Neural progenitor cell (in vitro differentiated cells): ENCODE results near the gene CAVIN4.

Source experiments
- EZH2 ChIP-seq: fragments of 200-600 bp; sonication (generic); IDR thresholded peaks from 2 replicates; pipeline ENCODE4 v1.6.1; 2017; ENCODE audit warnings: antibody characterized with exemption, mild to moderate bottlenecking, moderate library complexity
- TF ChIP-seq, protein P1 (sequence below): fragments of 200-600 bp; sonication (generic); IDR thresholded peaks from 2 replicates; pipeline ENCODE4 v1.5.1; 2017; ENCODE audit warnings: antibody characterized with exemption, mild to moderate bottlenecking

DNA sequence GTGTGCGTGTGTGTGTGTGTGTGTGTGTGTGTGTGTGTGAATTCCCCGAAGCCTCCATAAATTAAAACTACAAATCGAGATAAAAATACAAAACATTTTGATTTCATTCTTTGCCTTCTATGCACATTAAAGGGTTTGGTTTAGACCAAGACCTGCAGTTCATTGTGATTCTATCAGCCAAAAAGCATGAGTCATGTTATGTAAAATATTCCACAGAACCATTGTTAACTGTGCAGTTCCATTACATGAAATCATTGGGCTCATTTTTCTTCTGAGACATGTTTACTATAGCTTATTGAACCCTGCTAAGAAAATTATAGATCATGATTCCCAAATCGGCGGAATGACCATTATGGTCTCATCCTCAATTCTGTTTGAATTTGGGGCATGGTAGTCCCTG is 11.7 kb downstream of the CAVIN4 start:
- TF ChIP-seq, protein P1, sequence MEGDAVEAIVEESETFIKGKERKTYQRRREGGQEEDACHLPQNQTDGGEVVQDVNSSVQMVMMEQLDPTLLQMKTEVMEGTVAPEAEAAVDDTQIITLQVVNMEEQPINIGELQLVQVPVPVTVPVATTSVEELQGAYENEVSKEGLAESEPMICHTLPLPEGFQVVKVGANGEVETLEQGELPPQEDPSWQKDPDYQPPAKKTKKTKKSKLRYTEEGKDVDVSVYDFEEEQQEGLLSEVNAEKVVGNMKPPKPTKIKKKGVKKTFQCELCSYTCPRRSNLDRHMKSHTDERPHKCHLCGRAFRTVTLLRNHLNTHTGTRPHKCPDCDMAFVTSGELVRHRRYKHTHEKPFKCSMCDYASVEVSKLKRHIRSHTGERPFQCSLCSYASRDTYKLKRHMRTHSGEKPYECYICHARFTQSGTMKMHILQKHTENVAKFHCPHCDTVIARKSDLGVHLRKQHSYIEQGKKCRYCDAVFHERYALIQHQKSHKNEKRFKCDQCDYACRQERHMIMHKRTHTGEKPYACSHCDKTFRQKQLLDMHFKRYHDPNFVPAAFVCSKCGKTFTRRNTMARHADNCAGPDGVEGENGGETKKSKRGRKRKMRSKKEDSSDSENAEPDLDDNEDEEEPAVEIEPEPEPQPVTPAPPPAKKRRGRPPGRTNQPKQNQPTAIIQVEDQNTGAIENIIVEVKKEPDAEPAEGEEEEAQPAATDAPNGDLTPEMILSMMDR, result no peak
- TF ChIP-seq EZH2, result no peak
